GM23338 (cell line): Measurements from ENCODE around the gene UGT1A1.

Source experiments
- CREB1 ChIP-seq: fragments of 250-450 bp; sonication (Bioruptor Pico); IDR thresholded peaks from 2 replicates; pipeline ENCODE4 v1.5.0; 2020; ENCODE audit warnings: low read depth, mild to moderate bottlenecking, moderate library complexity
- CTCF ChIP-seq, 2 experiments: fragments of 200-600 bp in 1 of 2; sonication (generic) in 1 of 2; conservative IDR thresholded peaks; 2 replicates each; pipeline versions ENCODE4 v1.5.1 to v1.6.1; 2016 to 2017; ENCODE audit warnings: antibody characterized with exemption in 2 of 2, low read depth in 2 of 2, mild to moderate bottlenecking in 2 of 2, moderate library complexity in 1 of 2
- EZH2 ChIP-seq: fragments of 200-600 bp; sonication (generic); IDR thresholded peaks from one replicate; pipeline ENCODE4 v1.8.0; 2017; ENCODE audit warnings: antibody characterized with exemption, mild to moderate bottlenecking, low read depth; ENCODE audit not compliant: unreplicated experiment
- EZH2phosphoT487 ChIP-seq: fragments of 200-600 bp; sonication (generic); IDR thresholded peaks from one replicate; pipeline ENCODE4 v1.8.1; 2018; ENCODE audit warnings: antibody characterized with exemption; ENCODE audit not compliant: unreplicated experiment
- NANOG ChIP-seq: IDR thresholded peaks from 2 replicates; pipeline ENCODE4 v1.6.1; 2016; ENCODE audit warnings: antibody characterized with exemption, borderline replicate concordance
- POLR2AphosphoS5 ChIP-seq: IDR thresholded peaks from 2 replicates; pipeline ENCODE4 v1.6.1; 2016; ENCODE audit warnings: antibody characterized with exemption, low read depth
- REST ChIP-seq: IDR thresholded peaks from one replicate; pipeline ENCODE4 v1.6.1; 2018; ENCODE audit warnings: antibody characterized with exemption; ENCODE audit not compliant: unreplicated experiment
- ZNF331 ChIP-seq: fragments of 250-450 bp; sonication (Bioruptor Pico); IDR thresholded peaks from 2 replicates; pipeline ENCODE4 v1.5.0; 2020; ENCODE audit warnings: low read depth, mild to moderate bottlenecking, moderate library complexity

- TF ChIP-seq CTCF (conservative IDR thresholded peaks at IDR 0.05; ENCODE audit: low read depth in 2 of 2) (no peak), EZH2phosphoT487 (no peak), EZH2 (no peak), POLR2AphosphoS5 (no peak), NANOG (no peak), REST (no peak), CREB1 (CRISPR knock-in tag) (no peak), ZNF331 (no peak)
Measured at GRCh38 chr2:233791151-233791882, 31.2 kb downstream of the UGT1A1 start.
